H9 (cell line): ENCODE measurements around the gene TMEM239. TPM values are rescaled to one million over a fixed set of nuclear protein-coding genes. Genes with fewer than 3 reads are reported as not detected.

Source experiments
- DNase-seq: peaks from one replicate; pipeline ENCODE4 v3.0.0-alpha.2; 2017
- H2AFZ ChIP-seq: one replicate; pipeline ENCODE4 v1.6.1; 2013; ENCODE audit warnings: mild to moderate bottlenecking, low read length, control low read depth, moderate library complexity
- H2AK5ac ChIP-seq: 2 replicates; pipeline ENCODE4 v1.6.1; 2013; ENCODE audit warnings: low read length, control low read depth, mixed read lengths; ENCODE audit not compliant: insufficient read length
- H2BK120ac ChIP-seq: one replicate; pipeline ENCODE4 v1.6.1; 2013; ENCODE audit warnings: low read depth, mild to moderate bottlenecking, low read length, control low read depth, inconsistent platforms; ENCODE audit not compliant: poor library complexity, severe bottlenecking
- H2BK12ac ChIP-seq: 2 replicates; pipeline ENCODE4 v1.6.1; 2013; ENCODE audit warnings: low read length, control low read depth, mixed read lengths, low read depth; ENCODE audit not compliant: insufficient read length
- H2BK15ac ChIP-seq: 2 replicates; pipeline ENCODE4 v1.6.1; 2013; ENCODE audit warnings: low read depth, low read length, control low read depth
- H2BK20ac ChIP-seq: one replicate; pipeline ENCODE4 v1.6.1; 2013; ENCODE audit warnings: low read depth, mild to moderate bottlenecking, low read length, control low read depth, inconsistent platforms; ENCODE audit not compliant: poor library complexity, severe bottlenecking
- H2BK5ac ChIP-seq: 2 replicates; pipeline ENCODE4 v1.6.1; 2013; ENCODE audit warnings: low read length, control low read depth, mixed read lengths; ENCODE audit not compliant: insufficient read length
- H3K14ac ChIP-seq: 2 replicates; pipeline ENCODE4 v1.6.1; 2013; ENCODE audit warnings: low read length, control low read depth; ENCODE audit not compliant: insufficient read depth
- H3K18ac ChIP-seq: 2 replicates; pipeline ENCODE4 v1.6.1; 2013; ENCODE audit warnings: low read depth, mild to moderate bottlenecking, mixed read lengths, low read length, control low read depth; ENCODE audit not compliant: insufficient read length
- H3K23ac ChIP-seq: 2 replicates; pipeline ENCODE4 v1.6.1; 2013; ENCODE audit warnings: low read length, control low read depth, mixed read lengths, low read depth; ENCODE audit not compliant: insufficient read length
- H3K23me2 ChIP-seq: 2 replicates; pipeline ENCODE4 v1.6.1; 2013; ENCODE audit warnings: low read depth, mild to moderate bottlenecking, mixed read lengths, low read length, control low read depth; ENCODE audit not compliant: insufficient read length, poor library complexity, severe bottlenecking
- H3K27ac ChIP-seq: 2 replicates; pipeline ENCODE4 v1.5.1; 2013; ENCODE audit warnings: low read length, control low read depth, mixed read lengths, low read depth; ENCODE audit not compliant: insufficient read length
- H3K27me3 ChIP-seq: 2 replicates; pipeline ENCODE4 v1.6.1; 2013; ENCODE audit warnings: low read length, control low read depth, inconsistent platforms; ENCODE audit not compliant: insufficient read depth
- H3K4ac ChIP-seq: 2 replicates; pipeline ENCODE4 v1.6.1; 2013; ENCODE audit warnings: low read depth, mild to moderate bottlenecking, control low read depth, inconsistent platforms, low read length, moderate library complexity
- H3K4me1 ChIP-seq: 2 replicates; pipeline ENCODE4 v1.6.1; 2013; ENCODE audit warnings: low read length, control low read depth, inconsistent platforms; ENCODE audit not compliant: insufficient read depth
- H3K4me2 ChIP-seq: 2 replicates; pipeline ENCODE4 v1.6.1; 2013; ENCODE audit warnings: low read length, control low read depth, mixed read lengths; ENCODE audit not compliant: insufficient read length, insufficient read depth
- H3K56ac ChIP-seq: 2 replicates; pipeline ENCODE4 v1.6.1; 2013; ENCODE audit warnings: low read depth, mild to moderate bottlenecking, mixed read lengths, low read length, control low read depth; ENCODE audit not compliant: insufficient read length
- H3K79me1 ChIP-seq: 2 replicates; pipeline ENCODE4 v1.6.1; 2013; ENCODE audit warnings: low read depth, mild to moderate bottlenecking, moderate library complexity, low read length, control low read depth, inconsistent platforms; ENCODE audit not compliant: insufficient read depth, poor library complexity, severe bottlenecking
- H3K79me2 ChIP-seq: 2 replicates; pipeline ENCODE4 v1.6.1; 2013; ENCODE audit warnings: low read length, control low read depth, inconsistent platforms; ENCODE audit not compliant: insufficient read depth
- H3K9ac ChIP-seq: 2 replicates; pipeline ENCODE4 v1.6.1; 2013; ENCODE audit warnings: low read length, control low read depth, mixed read lengths; ENCODE audit not compliant: insufficient read length; ENCODE audit errors: extremely low read depth
- H3K9me3 ChIP-seq: one replicate; pipeline ENCODE4 v1.6.1; 2013; ENCODE audit warnings: low read depth, low read length, inconsistent platforms; ENCODE audit not compliant: control insufficient read depth
- H3T11ph ChIP-seq: one replicate; pipeline ENCODE4 v1.6.1; 2013; ENCODE audit warnings: mild to moderate bottlenecking, low read length, control low read depth, inconsistent platforms
- H4K20me1 ChIP-seq: one replicate; pipeline ENCODE4 v1.6.1; 2013; ENCODE audit not compliant: control insufficient read depth, insufficient read length, insufficient read depth
- H4K5ac ChIP-seq: 2 replicates; pipeline ENCODE4 v1.6.1; 2013; ENCODE audit warnings: low read depth, mild to moderate bottlenecking, mixed read lengths, low read length, control low read depth; ENCODE audit not compliant: insufficient read length
- H4K8ac ChIP-seq: replicated peaks from 2 replicates; pipeline ENCODE4 v1.6.1; 2013; ENCODE audit warnings: low read length, control low read depth, mixed read lengths, low read depth; ENCODE audit not compliant: insufficient read length
- H4K91ac ChIP-seq: 2 replicates; pipeline ENCODE4 v1.6.1; 2013; ENCODE audit warnings: low read depth, mild to moderate bottlenecking, moderate library complexity, mixed read lengths, low read length, control low read depth; ENCODE audit not compliant: insufficient read length
- H3K27ac Mint-ChIP-seq, 3 experiments: 2 replicates in 2 of 3; 3 replicates in 1 of 3; pipeline ENCODE4 v1.8.0; 2020 to 2021; ENCODE audit warnings: mixed read lengths in 3 of 3, mild to moderate bottlenecking in 1 of 3, moderate library complexity in 1 of 3
- H3K27me3 Mint-ChIP-seq: 2 replicates; pipeline ENCODE4 v1.8.0; 2021; ENCODE audit warnings: low read depth, mild to moderate bottlenecking, moderate library complexity, mixed read lengths
- H3K36me3 Mint-ChIP-seq, 3 experiments: 2 replicates in 2 of 3; 3 replicates in 1 of 3; pipeline ENCODE4 v1.8.0; 2020 to 2021; ENCODE audit warnings: low read depth in 3 of 3, mixed read lengths in 3 of 3; ENCODE audit not compliant: insufficient read depth in 1 of 3
- H3K4me1 Mint-ChIP-seq, 2 experiments: 2 replicates each; pipeline ENCODE4 v1.8.0; 2020; ENCODE audit warnings: mixed read lengths in 2 of 2
- H3K4me3 Mint-ChIP-seq, 2 experiments: 2 replicates in 1 of 2; 3 replicates in 1 of 2; pipeline ENCODE4 v1.8.0; 2020 to 2021; ENCODE audit warnings: mild to moderate bottlenecking in 2 of 2, mixed read lengths in 2 of 2, moderate library complexity in 1 of 2
- H3K9me3 Mint-ChIP-seq, 2 experiments: 2 replicates in 1 of 2; 3 replicates in 1 of 2; pipeline ENCODE4 v1.8.0; 2020; ENCODE audit warnings: mild to moderate bottlenecking in 2 of 2, mixed read lengths in 2 of 2, moderate library complexity in 1 of 2
- CTCF ChIP-seq: fragments of 200-600 bp; sonication (generic); conservative IDR thresholded peaks from 3 replicates; pipeline ENCODE4 v1.8.0; 2021; ENCODE audit warnings: antibody characterized with exemption, mild to moderate bottlenecking
- WGBS: extraction: QIAGEN DNeasy Blood & Tissue Kit; methylation state at CpG from one replicate; pipeline ENCODE4 v1.1.7; 2013; ENCODE audit warnings: missing lambda C conversion rate, low lambda C conversion rate, mixed read lengths; ENCODE audit not compliant: insufficient read length; ENCODE audit errors: extremely low coverage; 5-methylcytosine and 5-hydroxymethylcytosine counted together
- total RNA-seq: library from RNA; stranded (reverse); gene quantifications from 2 replicates; pipeline ENCODE4 v1.2.1, GENCODE V29; 2021

TMEM239 gene
- total RNA-seq, 1 experiment from 2014 or later = not detected

- H3K79me1 ChIP-seq = no peaks in the 10 kb centered on the region
- no peak overlapping the region for H2BK5ac ChIP-seq
- peaks cover 4 to 10% of the 10 kb centered on the region in 2 experiments for H3K4me1 Mint-ChIP-seq
- no peak overlapping the region for H2BK20ac ChIP-seq
- no peak overlapping the region for H4K5ac ChIP-seq
- no peak overlapping the region for H4K8ac ChIP-seq
- no peak overlapping the region for H3K14ac ChIP-seq
- DNase-seq = no peak
- no peak overlapping the region for H3K9ac ChIP-seq
- H3K4me2 ChIP-seq = no peak overlapping the region
- no peaks in the 10 kb centered on the region for H3K79me2 ChIP-seq
- H2BK15ac ChIP-seq = no peak overlapping the region
- no peak overlapping the region for H2AFZ ChIP-seq
- H3K4me1 ChIP-seq = no peaks in the 10 kb centered on the region
- H3K27me3 Mint-ChIP-seq = peaks cover 12% of the 10 kb centered on the region
- H3K9me3 ChIP-seq = no peaks in the 10 kb centered on the region
- WGBS = no CpG with 5 or more reads among the region's 6 CpGs
- H3K4me3 Mint-ChIP-seq = no peak overlapping the region; a peak in 1 of 5 replicates
- no peak for TF ChIP-seq CTCF
- H3K18ac ChIP-seq = no peak overlapping the region
- peaks cover 0 to 4% of the 10 kb centered on the region in 2 experiments; a peak in 1 of 5 replicates for H3K9me3 Mint-ChIP-seq
- H4K91ac ChIP-seq = no peak overlapping the region
- H3T11ph ChIP-seq = no peak overlapping the region
- H3K27me3 ChIP-seq = peaks cover 7% of the 10 kb centered on the region; the same call in 1 of the 2 replicates
- peaks cover 7% of the 10 kb centered on the region for H3K23me2 ChIP-seq
- no peak overlapping the region for H2BK12ac ChIP-seq
- H4K20me1 ChIP-seq = no peaks in the 10 kb centered on the region
- no peak overlapping the region for H2BK120ac ChIP-seq
- H3K27ac ChIP-seq = no peak overlapping the region
- H3K27ac Mint-ChIP-seq = no peak overlapping the region
- no peak overlapping the region for H3K23ac ChIP-seq
- no peak overlapping the region for H3K4ac ChIP-seq
- H2AK5ac ChIP-seq = no peak overlapping the region
- H3K36me3 Mint-ChIP-seq = peaks cover 3 to 27% (median 23%) of the 10 kb centered on the region in 3 experiments
- no peak overlapping the region for H3K56ac ChIP-seq
These were observed 21.2 kb downstream of the TMEM239 start for GRCh38 chr20:2837221-2837960.
